CD4-positive, alpha-beta T cell treated with Interleukin-6 at 100 ng/mL for 8 hours (primary cell): ENCODE measurements around the gene LDLR.
"Not testable (repeated sequence)": the region's sequence is repeated elsewhere in the genome, so short reads cannot be mapped to it uniquely, and the experiment has no call there.

ENCODE experiments used
- DNase-seq: peaks from one replicate; pipeline ENCODE4 v3.0.0-alpha.2; 2020; ENCODE audit warnings: mixed read lengths, low spot score

The LDLR gene

GRCh38 chr19:11073568-11073967, 15.7 kb upstream of the LDLR start:
- no peak for DNase-seq

DNA sequence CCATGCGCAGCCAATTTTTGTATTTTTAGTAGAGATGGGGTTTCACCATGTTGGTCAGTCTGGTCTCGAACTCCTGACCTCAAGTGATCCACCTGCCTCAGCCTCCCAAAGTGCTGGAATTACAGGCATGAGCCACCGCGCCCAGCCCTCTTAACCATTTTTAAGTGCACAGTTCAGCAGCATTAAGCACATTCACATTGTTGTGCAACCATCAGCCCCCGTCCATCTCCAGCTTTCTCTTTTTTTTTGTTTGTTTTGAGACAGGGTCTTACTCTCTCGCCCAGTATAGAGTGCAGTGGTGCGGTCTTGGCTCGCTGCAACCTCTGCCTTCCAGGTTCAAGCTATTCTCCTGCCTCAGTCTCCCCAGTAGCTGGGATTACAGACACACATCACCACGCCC, 12.5 kb upstream of the LDLR start:
- not testable (repeated sequence) for DNase-seq

DNA sequence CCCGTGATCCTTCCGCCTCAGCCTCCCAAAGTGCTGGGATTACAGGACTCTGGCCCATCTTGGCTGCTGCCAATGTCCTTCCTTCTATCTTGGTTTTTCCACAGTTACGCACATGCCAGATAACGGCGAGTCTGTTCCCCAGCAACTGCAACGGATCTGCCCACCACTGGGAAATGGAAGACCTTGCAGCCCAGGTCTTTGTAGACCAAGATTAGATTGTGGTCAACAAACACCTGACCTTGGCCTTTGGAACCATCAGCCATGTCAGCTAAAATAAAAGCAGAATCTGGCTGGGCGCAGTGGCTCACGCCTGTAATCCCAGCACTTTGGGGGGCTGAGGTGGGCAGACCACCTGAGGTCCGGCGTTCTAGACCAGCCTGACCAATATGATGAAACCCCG, 10.4 kb upstream of the LDLR start:
- DNase-seq, result no peak

GRCh38 chr19:11079999-11080398, 9.3 kb upstream of the LDLR start:
- DNase-seq, result no peak

DNA sequence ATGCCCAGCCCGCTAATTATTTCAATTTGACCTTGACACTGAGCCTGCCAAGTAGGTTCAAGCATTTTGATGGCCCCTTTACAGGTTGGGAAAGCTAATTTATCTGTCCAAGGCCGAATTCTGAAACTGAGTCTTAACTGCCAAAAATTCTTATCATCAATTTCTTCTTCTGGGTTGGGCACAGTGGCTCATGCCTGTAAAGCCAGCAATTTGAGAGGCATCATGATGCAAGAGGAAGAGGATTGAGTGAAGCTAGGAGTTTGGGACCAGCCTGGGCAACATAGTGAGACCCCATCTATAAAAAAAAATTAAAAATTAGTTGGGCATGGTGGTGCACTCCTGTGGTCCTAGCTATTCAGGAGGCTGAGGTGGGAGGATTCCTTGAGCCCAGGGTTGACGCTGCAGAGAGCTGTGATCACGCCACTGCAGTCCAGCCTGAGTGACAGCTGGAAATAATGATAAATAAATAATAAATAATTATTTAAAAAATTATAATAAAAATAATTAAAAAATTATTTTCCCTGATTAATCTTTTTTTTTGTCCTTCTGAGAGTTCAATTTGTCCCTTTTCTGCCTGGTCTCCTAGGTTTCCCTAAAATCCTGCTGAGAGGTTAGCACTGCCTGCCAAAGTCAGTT, 1.3 kb upstream of the LDLR start:
- DNase-seq, result no peak

DNA sequence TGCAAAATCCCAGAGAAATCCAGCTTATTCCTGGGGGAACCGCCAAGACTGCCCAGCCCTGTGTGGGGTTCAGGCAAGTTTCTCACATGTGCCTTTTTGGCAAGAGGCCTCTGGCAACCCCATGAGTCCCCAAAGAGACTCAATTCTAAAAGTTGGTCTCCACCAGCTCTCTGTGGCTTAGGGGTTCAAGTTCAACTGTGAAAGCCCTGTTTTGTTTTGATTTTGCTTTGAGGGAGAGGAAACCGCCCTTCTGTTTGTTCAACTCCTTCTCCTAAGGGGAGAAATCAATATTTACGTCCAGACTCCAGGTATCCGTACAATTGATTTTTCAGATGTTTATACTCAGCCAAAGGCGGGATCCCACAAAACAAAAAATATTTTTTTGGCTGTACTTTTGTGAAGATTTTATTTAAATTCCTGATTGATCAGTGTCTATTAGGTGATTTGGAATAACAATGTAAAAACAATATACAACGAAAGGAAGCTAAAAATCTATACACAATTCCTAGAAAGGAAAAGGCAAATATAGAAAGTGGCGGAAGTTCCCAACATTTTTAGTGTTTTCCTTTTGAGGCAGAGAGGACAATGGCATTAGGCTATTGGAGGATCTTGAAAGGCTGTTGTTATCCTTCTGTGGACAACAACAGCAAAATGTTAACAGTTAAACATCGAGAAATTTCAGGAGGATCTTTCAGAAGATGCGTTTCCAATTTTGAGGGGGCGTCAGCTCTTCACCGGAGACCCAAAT, 583 bp upstream of the LDLR start:
- DNase-seq, result no peak

GRCh38 chr19:11090014-11090263, 676 bp downstream of the LDLR start:
- not testable (repeated sequence) for DNase-seq

- peak; percentile 99 for DNase-seq
Measured at GRCh38 chr19:11090264-11090996, 1.2 kb downstream of the LDLR start.

- DNase-seq, result no peak
Measured at GRCh38 chr19:11090997-11091702, 1.9 kb downstream of the LDLR start.

GRCh38 chr19:11091703-11092153, 2.5 kb downstream of the LDLR start:
- DNase-seq, result peak; percentile 57

GRCh38 chr19:11092181-11092538, 2.9 kb downstream of the LDLR start:
- peak; percentile 65 for DNase-seq

DNA sequence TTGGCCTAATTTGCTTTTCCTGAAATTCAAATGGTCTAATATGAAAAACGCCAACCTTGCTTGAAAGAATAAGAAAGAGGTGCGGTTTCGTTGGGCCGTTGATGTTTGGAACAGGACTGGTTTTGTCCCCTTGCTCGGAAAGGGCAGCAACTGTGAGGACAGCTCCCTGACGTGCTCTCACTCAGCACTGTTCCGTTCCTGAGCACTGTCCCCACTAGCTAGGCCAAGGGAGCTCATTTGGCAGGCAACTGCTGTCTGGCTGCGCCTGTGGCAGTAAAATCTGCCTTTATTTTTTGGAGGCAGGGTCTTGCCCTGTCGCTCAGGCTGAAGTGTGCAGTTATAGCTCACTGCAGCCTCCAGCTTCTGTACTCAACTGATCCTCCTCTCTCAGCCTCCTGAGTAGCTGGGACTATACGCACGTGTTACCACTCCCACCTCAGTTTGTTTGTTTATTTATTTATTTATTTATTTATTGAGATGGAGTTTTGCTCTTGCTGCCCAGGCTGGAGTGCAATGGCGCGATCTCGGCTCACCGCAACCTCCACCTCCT, 4.5 kb downstream of the LDLR start:
- no peak for DNase-seq

GRCh38 chr19:11094520-11094894, 5.2 kb downstream of the LDLR start:
- DNase-seq, result no peak

DNA sequence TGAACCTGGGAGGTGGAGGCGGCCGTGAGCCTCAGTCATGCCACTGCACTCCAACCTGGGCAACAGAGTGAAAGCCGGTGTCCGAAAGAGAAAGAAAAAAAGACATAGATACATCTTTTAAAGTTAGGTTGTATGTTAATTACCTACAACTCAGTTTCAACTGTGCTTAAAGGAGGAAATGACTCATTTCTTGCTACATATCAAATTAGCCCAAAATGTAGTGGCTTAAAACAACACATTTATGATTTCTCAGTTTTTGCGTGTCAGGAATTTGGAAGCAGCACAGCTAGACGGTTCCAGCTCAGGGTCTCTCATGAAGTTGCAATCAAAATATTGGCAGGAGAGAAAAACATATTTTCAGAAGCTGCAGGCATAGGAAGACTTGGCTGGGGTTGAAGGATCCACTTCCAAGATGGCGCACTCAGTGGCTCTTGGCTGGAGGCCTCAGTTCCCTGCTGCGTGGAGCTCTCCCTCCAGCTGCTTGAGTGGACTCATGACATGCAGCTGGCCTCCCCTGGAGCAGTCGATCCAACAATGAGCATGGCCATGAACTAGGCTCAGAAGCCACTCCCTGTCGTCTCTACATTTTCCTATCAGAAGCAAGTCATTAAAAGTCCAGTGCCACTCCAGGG, 7.1 kb downstream of the LDLR start:
- DNase-seq, result peak; percentile 30

DNA sequence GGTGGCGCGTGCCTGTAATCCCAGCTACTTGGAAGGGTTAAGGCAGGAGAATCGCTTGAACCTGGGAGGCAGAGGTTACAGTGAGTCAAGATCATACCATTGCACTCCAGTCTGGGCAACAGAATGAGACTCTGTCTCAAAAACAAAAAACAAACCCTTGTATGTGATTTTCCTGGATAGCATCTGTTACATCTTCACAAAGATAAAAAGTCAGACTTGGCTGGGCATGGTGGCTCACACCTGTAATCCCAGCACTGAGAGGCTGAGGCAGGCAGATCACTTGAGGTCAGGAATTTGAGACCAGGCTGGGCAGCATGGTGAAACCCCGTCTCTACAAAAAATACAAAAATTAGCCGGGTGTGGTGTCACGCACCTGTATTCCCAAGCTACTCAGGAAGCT, 8.1 kb downstream of the LDLR start:
- not testable (repeated sequence) for DNase-seq

- no peak for DNase-seq
Measured at GRCh38 chr19:11098327-11098726, 9.1 kb downstream of the LDLR start.

DNA sequence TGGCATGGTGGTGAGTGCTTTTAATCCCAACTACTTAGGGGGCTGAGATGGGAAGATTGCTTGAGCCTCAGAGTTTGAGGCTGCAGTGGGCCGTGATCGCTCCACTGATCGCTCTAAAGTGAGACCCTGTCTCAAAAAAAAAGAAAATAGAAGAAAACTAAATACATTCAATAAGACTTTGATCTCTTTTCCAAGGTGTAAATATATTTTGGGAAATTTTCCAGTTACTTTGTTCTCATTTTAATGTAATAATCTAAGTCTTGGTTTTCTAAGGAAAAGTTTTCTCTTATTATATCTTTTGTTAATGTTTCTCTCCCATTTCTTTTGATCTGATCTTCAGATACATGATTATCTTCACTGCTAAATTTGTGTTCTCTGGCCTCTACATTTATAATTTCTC, 9.6 kb downstream of the LDLR start:
- DNase-seq, result no peak

DNA sequence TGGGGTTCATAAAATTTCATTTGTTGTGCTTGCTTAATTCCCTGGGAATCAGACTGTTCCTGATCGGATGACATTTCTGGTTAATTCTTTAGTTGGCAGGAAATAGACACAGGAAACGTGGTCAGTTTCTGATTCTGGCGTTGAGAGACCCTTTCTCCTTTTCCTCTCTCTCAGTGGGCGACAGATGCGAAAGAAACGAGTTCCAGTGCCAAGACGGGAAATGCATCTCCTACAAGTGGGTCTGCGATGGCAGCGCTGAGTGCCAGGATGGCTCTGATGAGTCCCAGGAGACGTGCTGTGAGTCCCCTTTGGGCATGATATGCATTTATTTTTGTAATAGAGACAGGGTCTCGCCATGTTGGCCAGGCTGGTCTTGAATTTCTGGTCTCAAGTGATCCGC, 10.8 kb downstream of the LDLR start:
- DNase-seq, result no peak

GRCh38 chr19:11101057-11101456, 11.8 kb downstream of the LDLR start:
- no peak for DNase-seq

DNA sequence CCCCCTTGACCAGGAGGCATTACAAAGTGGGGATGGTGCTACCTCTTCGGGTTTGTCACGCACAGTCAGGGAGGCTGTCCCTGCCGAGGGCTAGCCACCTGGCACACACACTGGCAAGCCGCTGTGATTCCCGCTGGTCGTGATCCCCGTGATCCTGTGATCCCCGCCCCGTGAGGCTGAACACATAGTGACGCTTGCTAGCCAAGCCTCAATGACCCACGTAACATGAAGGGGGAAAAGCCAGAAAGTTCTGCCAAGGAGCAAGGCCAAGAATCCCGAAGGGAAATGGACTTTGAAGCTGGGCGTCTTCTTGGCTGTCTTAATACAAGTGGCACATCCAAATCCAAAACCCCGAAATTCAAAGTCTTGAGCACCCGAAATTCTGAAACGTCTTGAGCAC, 13.7 kb downstream of the LDLR start:
- no peak for DNase-seq

GRCh38 chr19:11103667-11104066, 14.4 kb downstream of the LDLR start:
- not testable (repeated sequence) for DNase-seq

DNA sequence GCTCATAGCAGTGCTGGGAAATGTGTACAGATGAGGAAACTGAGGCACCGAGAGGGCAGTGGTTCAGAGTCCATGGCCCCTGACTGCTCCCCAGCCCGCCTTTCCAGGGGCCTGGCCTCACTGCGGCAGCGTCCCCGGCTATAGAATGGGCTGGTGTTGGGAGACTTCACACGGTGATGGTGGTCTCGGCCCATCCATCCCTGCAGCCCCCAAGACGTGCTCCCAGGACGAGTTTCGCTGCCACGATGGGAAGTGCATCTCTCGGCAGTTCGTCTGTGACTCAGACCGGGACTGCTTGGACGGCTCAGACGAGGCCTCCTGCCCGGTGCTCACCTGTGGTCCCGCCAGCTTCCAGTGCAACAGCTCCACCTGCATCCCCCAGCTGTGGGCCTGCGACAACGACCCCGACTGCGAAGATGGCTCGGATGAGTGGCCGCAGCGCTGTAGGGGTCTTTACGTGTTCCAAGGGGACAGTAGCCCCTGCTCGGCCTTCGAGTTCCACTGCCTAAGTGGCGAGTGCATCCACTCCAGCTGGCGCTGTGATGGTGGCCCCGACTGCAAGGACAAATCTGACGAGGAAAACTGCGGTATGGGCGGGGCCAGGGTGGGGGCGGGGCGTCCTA, 15.9 kb downstream of the LDLR start:
- no peak for DNase-seq
